Measurements from ENCODE around the gene CTNND2.

- TF ChIP-seq TARDBP (IDR thresholded peaks at IDR 0.05) (no peak), FOXA1 (IDR thresholded peaks at IDR 0.05) (no peak), ELF4 (IDR thresholded peaks at IDR 0.05) (no peak), SP1 (IDR thresholded peaks at IDR 0.05) (no peak), PKNOX1 (IDR thresholded peaks at IDR 0.05) (no peak), ARNT (IDR thresholded peaks at IDR 0.05) (no peak), HDGF (IDR thresholded peaks at IDR 0.05; ENCODE audit: borderline replicate concordance) (no peak), CTBP1 (IDR thresholded peaks at IDR 0.05; ENCODE audit: borderline replicate concordance) (no peak), NFRKB (IDR thresholded peaks at IDR 0.05) (no peak), FOXK2 (IDR thresholded peaks at IDR 0.05) (no peak), FOXM1 (IDR thresholded peaks at IDR 0.05; ENCODE audit: borderline replicate concordance) (no peak), BHLHE40 (IDR thresholded peaks at IDR 0.05; ENCODE audit: borderline replicate concordance) (no peak)
Observed at GRCh38 chr5:11684607-11685006, 219.6 kb downstream of the CTNND2 start.

Data from HEK293T (cell line).